HG03469 (cell line): Measurements from ENCODE around the gene PKD1L1.

Experiments used
- ATAC-seq: cut with Tn5 transposase; IDR thresholded peaks from one replicate; pipeline ENCODE4 v1.9.1; 2021; ENCODE audit warnings: mild to moderate bottlenecking, moderate library complexity, moderate number of reproducible peaks; ENCODE audit not compliant: unreplicated experiment

PKD1L1 gene

DNA sequence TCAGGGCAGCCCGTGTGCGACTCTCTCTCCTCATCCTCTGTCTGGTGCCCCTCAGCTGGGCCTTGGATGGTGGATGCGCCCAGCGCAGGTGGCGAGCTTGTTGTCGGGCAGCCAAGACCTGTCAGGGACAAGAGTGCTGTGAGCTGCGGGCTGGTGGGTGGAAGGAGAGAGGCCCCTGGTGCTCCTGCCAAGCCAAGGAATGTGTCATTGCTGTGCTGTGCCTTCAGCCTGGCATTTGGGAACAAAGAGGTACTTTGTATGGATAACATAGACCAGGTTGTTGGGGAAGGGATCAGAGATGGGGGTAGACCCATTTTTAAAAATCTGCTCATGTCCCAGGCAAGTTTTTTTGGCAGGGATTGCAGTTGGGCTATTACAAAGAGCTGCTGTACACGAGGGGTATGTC is 120.9 kb downstream of the PKD1L1 start:
- no peak for ATAC-seq

DNA sequence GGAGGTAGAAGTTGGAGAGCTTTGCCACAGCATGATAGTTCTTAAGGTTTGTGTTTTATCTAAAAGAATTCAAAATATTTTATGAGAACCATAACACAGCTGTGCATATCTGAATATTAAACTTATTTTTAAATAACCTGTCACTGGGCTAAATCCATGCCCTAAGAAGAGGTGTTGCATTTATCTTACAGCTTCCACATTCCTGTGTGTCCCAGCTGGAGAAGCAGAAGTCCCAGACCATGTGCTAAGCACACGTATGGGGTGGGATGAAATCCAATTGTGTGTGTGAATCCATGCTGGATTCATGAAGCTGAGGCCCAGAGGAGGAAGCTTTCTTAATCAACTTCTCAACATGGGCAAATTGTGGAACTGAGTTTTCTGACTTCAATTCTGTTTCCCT is 121.5 kb downstream of the PKD1L1 start:
- no peak for ATAC-seq

DNA sequence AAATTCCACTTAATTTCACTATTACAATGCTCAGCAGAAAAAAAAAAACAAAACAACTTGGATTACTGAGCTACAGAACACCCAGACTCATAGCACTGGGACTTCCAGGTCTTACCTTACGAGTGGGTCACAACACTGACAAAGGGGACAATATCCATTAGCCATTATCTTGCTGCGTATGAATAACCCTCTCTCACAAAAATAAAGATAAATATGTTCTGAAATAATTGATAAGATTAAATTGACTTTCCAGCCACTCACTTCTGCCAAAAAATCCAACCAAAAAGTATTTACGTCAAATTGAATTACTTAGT is 128.7 kb downstream of the PKD1L1 start:
- no peak for ATAC-seq

DNA sequence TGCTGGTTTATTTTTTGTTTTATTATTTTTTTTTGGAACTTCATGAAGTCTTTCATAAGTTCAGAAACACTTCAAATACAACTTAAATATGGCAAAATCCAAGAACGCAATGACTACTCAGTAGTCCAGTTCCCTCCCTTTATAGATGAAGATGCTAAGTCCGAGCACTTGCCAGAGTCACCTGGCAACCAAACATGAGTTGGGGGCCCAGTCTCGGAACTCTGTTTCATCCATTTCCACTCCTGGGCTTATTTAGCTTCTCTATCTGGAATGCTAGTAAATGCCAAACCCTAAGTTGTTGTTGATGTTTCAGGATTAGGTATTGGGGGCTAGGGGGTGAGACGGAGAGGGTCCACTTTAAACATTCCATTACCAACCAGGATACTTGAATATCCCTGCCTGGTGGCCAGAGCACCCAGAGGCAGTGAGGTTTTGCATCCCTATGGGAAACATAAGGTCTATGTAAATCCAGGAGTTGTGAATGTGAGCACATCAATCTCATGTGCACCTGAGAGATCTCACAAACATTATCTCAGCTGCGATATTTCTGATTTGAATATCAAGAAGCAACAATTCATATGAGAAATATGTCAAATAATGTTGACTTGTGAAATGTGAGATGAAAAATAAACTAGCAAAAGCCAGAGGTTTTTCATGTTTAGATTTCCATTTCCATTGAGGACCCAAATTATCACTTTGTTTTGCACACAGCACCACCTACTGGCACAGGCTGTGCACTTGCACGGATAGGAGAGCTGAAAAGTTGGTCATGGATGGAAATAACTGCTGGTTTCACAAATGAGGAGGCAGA is 129.3 kb downstream of the PKD1L1 start:
- ATAC-seq: no peak

DNA sequence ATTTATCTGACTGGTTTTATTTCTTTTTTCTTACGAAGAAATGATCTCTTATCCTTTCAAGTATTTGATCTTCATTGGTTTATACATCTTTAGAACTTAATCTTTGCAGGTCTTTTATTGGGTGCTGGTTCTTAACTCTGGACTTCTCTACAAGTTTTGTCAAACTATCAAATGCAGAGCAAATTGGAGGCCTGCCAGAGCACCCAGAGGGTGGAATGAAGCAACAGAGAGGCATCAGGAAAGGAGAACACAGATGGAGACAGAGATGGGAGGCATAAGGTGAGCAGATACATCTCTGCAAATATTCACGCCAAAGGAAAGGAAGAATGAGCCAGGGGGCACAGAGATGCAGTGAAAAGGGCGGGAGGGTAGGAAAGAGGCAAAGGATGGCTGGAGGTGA is 130.3 kb downstream of the PKD1L1 start:
- ATAC-seq: no peak

DNA sequence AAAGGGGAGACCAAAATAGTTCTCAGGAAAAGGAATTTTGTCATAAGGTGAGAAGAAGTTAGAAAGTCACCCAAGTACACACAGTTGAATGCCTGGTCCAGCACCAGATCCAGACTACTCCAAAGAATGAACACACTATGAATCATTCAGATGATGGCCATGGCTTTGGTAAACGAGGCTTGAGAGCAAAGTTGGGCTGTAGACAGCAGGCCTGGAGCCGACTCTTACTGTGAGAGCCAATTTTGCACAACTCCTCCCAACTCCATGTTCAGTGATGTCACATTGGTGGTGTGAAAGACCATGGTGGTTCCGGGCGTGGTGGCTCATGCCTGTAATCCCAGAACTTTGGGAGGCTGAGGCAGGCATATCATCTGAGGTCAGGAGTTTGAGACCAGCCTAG is 131.6 kb downstream of the PKD1L1 start:
- ATAC-seq: no peak

DNA sequence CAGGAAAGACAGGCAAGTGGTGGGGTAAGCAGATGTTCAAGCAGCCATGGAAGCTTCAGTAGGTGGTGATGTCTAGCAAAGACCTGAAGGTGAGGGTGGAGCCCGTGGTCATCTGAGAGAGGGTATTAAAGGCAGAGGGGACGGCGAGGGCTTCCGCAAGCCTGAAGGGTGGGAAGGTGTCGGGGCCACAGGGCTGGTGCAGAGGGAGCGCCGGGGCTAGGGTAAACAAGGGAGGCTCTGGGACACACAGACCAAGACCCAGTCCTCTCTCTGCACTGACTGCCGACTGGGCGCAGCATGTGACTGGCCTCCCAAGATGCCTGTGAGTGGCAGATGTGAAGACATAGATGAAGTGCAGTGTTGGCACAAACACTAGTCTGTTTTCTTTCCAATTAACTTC is 132.4 kb downstream of the PKD1L1 start:
- no peak for ATAC-seq

DNA sequence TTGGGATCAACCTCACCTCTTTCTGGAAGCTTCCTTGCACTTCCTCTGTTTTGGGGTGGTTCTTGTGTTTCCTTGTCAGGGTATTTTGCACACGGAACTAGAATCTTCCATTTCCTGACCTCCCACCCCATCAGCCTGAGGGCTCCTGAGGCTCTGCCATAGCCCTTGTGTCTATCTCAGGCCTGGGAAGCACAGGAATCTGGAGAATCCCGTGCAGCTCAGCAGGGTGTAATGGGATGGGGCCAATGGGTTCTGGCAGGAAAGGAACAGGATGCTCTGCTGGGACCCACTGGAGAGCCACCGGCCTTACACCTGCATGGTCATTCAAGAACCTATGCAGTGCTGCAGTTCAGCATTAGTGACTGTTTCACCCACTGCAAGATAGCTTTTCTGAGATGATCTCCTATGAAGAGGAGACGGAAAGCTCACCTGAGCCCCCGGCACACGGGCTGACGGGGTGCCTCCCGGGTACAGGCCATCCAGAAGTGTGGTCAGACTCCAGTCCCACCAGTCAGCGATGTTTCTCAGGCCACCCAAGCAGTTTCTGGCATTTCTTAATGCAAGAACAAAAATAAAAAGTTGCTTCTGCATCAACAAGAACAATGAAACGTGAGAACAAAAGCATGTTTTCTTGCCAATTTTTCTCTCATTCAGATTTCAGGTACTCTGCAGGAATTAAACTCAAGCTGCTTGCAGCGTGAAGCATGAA is 133.2 kb downstream of the PKD1L1 start:
- ATAC-seq: no peak

DNA sequence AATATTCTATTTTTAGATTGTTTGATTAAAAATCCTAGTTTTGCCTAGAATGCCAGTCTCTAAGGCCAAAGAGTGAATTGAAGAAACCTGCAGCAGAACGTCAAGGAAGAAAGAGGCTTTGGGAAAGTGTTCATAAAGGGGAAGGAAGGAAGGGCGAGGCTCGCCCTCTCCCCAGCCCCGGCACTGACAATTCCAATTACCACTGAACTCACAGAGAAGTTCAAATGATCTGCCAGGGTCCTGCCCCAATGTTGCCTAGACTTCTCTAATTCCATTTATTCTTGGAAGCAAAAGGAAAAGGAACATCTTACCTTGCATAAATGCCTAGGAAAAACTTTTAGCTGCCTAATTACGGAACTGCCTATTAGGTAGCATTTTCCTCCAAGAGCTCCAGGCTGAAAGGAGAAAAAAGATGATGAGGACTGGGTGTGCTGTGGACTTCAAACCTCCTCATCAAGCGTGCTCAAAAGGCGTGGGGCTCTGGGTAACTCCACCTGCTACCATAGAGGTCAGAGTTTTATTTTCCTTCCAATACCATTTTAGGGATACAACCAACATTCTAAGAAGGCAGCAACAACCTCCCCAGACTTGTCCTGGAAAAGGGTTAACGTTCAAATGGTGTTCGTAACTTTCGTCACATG is 134.5 kb downstream of the PKD1L1 start:
- no peak for ATAC-seq

DNA sequence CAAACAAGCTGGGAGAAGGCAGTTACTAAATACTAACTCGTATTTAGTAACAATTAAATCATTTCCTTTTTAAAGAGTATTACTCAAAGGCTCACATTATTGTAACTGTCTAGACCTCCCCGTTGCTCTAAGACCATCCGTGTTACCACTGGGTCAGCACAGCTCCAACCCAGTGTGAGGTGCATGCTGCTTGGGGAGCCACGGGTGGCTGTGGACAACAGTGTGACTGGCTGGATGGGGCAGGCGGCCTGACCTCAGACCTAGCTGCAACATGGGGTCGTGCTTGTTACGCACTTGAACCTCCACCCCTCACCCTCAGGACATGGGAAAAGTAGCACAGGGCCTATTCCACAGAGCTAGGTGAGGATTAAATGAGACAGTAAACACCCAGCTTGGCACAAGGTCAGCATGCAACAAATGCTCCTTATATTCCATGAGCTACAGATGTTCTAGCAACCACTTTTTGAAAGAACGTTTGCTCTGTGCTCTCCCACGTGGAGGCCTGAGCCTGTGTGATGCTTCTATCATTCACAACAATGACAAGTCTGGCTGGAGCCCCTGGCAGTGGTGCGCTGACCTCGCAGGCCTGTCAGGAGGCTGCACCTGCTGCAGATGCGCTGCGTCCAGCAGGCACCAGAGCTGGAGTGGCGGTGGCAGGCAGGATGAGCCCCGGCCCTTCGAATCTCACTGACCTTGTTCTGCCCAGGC is 135.7 kb downstream of the PKD1L1 start:
- no peak for ATAC-seq

DNA sequence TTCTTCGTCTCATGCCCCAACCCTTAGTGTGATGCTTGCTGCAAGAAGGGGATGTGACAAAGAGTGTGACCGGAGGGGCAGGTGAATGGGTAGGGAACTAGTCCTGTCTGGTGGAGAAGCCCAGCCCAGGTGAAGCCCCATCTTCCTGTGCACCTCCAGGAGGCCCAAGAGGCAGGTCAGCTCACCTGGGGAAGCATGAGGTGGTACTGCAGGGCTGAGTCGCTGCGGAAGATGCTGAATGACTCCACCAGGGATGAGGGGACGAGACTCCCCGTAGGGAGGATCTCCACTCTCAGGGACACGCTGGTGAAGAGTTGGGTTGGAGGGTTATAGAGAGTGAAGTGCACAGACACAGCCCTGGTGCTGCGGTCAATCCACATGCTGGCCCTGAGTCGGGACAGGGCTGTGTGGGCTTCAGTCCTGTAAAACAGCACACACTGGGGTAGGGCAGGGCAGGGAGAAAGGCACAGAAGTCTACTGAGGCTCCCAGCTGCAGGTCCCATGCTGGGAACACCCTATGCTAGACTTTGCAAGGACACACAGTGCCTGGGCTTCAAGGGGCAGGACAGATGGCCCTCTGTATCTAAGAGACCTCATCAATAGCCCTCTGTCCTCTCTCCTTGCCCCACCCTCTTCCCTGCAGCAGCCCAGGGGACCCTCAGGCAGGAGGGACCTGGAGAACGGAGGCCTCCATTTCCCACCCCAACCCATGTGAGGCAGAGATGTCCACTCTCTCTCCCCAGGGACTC is 136.5 kb downstream of the PKD1L1 start:
- no peak for ATAC-seq

DNA sequence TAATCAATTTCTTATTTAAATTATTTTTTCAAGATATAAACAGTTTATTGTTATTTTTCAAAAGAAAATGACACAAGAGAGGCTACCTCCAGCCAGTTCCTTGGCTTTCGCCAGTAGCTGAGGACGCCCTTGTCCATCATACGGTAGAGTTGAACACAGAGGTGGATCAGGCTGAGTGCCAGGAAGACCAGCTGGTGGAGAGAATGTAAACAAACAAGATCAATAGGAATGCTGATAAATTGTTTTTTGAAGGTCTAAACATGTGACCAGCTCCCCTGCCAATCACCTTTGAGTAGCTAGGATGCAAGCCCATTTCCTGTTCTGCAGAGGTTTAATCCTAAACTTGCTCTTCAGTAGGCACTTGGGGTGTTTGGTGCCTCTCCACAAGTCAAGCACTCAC is 138.9 kb downstream of the PKD1L1 start:
- ATAC-seq: no peak

DNA sequence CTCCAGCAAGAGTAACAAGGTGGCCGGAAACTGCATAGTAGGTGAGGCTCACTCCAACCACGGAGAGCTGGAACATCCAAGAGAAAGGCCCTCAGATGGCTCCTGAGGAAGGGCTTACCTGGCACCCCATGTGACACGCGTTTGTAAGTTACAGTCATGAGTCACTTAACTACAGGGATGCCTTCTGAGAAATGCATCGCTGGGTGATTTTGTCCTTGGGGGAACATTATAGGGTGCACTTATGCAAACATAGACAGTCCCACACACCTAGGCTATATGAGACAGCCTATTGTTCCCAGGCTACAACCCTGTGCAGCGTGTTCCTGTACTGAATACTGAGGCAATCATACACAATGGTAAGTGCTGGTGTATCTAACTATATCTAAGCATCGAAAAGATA is 139.9 kb downstream of the PKD1L1 start:
- ATAC-seq: no peak

DNA sequence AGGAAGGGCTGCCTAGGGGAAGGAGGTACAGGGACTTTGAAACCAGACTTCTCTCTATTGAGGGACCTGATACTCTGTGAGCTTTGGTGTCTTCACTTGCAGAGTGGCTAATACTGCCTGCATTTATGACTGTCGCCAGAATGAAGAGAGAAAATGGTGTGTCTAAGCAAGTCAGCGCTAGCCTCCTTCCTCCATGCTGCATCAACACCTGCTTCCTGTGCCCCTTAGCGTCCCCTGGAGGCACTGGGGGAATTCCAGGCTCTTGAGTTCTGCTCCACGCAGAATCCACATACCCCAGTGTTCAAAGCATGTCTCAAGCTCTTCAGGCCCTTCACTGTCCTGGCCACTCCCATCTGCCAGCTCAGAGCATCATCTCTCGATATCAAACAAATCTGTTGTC is 140.5 kb downstream of the PKD1L1 start:
- no peak for ATAC-seq

DNA sequence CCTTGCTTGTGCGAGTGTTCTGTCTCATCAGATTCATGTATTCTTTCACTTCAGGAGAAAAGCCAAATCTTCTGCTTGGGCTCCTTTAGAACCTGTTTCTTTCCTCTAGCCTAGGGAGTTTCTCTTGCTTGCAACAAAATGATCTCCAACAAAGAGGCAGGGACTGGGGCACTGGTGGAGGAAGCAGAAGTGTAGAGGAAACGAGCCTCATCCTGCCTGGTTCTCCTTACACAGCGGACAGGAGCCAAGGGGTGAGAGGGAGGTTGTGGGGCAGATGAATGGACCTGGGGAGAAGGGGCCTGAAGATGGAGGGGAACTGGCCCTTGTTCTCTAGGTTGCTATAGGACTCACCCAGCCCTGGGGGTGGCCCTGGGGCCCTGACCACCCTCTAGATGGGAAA is 141.1 kb downstream of the PKD1L1 start:
- no peak for ATAC-seq

DNA sequence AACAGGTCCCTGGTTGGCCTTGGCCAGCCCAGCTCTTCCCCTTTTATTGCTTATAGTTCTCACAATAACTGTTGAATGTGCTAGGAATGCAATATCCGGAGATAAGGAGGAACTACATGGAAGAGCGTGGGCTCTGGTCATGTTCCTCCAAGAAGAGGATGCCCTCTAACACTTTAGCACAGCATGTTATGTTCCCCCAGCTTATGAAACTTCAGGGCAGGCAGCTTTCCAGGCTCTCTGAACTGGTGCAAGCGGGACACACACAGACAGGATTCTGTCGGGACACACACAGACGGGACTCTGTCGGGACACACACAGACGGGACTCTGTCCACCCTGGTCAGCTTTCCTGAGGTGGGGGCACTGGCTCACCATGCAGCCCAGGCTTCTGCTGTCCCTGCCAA is 141.6 kb downstream of the PKD1L1 start:
- no peak for ATAC-seq

DNA sequence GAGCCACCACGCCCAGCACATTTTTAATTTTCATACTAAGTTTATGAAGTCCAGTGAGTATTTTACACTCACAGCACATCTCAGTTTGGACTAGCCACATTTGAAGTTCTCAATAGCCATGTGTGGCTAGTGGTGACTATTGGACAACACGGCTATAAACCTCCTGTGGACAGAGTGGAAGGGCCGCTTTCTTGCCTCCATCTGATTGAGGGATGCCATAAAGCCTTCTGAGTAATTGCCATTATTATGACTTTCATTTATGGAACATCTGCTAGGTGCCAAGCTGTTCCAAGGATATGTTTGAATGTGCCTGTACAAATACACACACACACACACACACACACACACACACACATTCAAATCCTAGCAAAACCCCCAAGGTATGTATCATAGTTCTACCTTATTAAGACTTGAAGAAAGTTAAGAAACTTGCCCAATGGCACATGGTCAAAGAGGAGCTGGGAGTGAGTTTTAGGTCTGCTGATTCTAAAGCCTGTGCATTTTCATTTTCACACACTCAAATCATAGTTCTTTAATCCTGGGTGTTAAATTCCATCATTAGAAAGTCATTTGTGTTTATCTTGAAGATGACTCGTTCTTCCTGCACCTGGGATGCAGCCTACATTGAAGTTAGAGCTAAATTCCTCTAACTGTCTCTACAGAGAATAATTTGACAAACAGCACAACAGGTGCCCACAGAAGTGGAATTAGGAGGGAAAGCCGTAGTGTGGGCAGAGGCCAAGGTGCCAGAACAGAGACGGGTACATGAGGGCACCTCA is 143.3 kb downstream of the PKD1L1 start:
- no peak for ATAC-seq

DNA sequence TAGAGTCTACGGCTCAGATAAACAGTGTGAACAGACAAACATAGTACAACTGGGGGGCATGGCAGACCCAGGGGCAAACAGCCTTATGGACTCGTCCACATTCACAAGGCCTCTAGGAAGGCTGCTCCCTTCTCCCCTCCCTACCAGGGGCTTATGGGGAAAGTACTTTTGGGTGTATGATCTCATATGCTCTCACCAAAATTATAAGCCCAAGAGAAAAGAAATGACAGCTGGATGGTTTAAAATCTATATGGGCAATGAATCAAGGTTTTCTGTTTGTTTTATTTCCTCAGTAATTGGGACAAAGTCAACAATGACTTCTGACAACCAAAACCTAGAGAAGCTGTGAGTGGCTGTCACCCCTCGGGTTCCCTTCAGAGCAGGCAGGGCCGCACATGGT is 144.4 kb downstream of the PKD1L1 start:
- no peak for ATAC-seq

DNA sequence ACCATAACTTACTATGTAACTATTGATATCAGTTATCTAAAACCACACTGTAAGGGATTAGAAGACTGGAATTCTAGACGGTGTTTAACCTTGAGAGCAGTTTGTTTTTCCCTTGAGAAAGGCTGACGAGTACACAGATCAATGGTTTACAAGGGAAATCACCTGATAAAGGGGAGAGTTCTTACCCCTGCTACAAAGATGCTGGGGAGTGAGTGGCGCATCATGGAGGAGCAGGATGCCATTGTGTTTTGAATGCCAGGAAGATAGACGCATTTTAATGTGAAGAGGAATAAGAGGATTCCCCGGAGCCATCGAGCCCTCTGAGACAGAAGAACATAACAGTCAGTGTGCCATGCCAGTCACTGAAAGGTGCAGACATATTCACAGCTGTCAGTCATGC is 145.2 kb downstream of the PKD1L1 start:
- ATAC-seq: no peak

DNA sequence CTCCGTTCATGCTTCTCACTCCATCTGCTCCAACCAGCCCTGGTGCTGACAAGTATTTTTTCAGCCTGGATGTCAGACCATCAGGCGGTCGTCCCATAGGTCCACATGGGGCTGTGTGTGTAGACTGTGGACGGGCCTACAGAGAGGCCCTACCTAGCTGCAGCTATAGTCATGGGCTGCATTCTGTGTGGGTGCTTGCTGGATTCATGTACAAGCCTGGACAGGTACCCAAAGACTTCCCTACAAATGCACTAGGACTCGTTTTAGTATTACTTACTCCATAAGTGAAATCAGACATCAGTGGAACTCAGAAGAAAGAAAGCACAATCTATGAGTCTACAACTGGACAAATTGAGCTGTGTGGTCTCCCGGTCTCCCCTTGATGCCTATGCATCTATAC is 146.8 kb downstream of the PKD1L1 start:
- no peak for ATAC-seq
